Ovary (tissue), 9 donors: Measurements from ENCODE around the gene NAV2. TPM values are rescaled to one million over a fixed set of nuclear protein-coding genes. Genes with fewer than 3 reads are reported as not detected.

Experiments used
- DNase-seq, 5 donors: peaks; one replicate each; pipeline ENCODE4 v3.0.0-alpha.2; 2019 to 2020
- H3K27ac ChIP-seq, 2 donors: fragments of 200-600 bp; one replicate each; pipeline versions ENCODE4 v1.5.1 to v1.8.0; 2019 to 2022
- H3K27me3 ChIP-seq: fragments of 200-600 bp; one replicate; pipeline ENCODE4 v1.8.0; 2022
- H3K36me3 ChIP-seq: fragments of 200-600 bp; sonication (generic); one replicate; pipeline ENCODE4 v1.5.1; 2019
- H3K4me1 ChIP-seq: one replicate; pipeline ENCODE4 v1.8.1; 2013; ENCODE audit warnings: mild to moderate bottlenecking, moderate library complexity; ENCODE audit not compliant: insufficient read depth
- H3K4me3 ChIP-seq: fragments of 200-600 bp; sonication (generic); one replicate; pipeline ENCODE4 v1.5.1; 2017
- H3K9me3 ChIP-seq, 2 donors: fragments of 200-600 bp in 1 of 2; sonication (generic) in 1 of 2; one replicate each; pipeline versions ENCODE4 v1.5.1 to v1.8.1; 2013 to 2019; ENCODE audit warnings: mild to moderate bottlenecking in 1 of 2, moderate library complexity in 1 of 2
- CTCF ChIP-seq, 3 donors: fragments of 450-650 bp in 2 of 3; fragments of 200-600 bp in 1 of 3; IDR thresholded peaks; one replicate each; pipeline versions ENCODE4 v1.5.1 to v1.8.0; 2016 to 2022; ENCODE audit warnings: antibody characterized with exemption in 3 of 3, mild to moderate bottlenecking in 1 of 3
- EP300 ChIP-seq: sonication (generic); formaldehyde crosslinking; IDR thresholded peaks from one replicate; pipeline ENCODE4 v1.6.1; 2017; ENCODE audit warnings: antibody characterized with exemption
- POLR2A ChIP-seq: fragments of 450-650 bp; IDR thresholded peaks from one replicate; pipeline ENCODE4 v1.6.1; 2017; ENCODE audit warnings: antibody characterized with exemption, mild to moderate bottlenecking, moderate library complexity
- WGBS, 3 donors: extraction: QIAGEN DNeasy Blood & Tissue Kit in 1 of 3; methylation state at CpG; one replicate each; pipeline versions ENCODE4 v1.1.5 to v1.1.7; 2013 to 2017; 5-methylcytosine and 5-hydroxymethylcytosine counted together
- intact Hi-C, 4 donors: fragments of 100-400 bp; cut with DNase I; formaldehyde crosslinking; loops; one replicate each; pipeline versions ENCODE4 v1.11.0 to v1.15.1; 2022 to 2023
- polyA plus RNA-seq, 2 donors: library from polyadenylated mRNA; stranded (reverse); fragments of 200-250 nt in 1 of 2; fragments of 350-450 nt in 1 of 2; fragmentation: Illumina TruSeq in 1 of 2; extraction: RNeasy Lipid Tissue Mini Kit (QIAGEN cat#74804) in 1 of 2; gene quantifications; one replicate each; pipeline ENCODE4 v1.2.3, GENCODE V29; 2013 to 2014
- total RNA-seq, 7 donors: library from RNA; depleted of rRNA in 2 of 7; stranded (reverse); fragments of >200 nt in 2 of 7; fragmentation: NEBNext Ultra II Directional in 3 of 7; extraction: Animal tissue kit (Norgen Biotek cat#: 25700) in 3 of 7; gene quantifications; one replicate each; pipeline versions ENCODE4 v1.1.0 to v1.2.4, GENCODE V29; 2016 to 2023
- donor health status: DM: no; HTN: no; CAD: no; lungs with moderate emphysema.
- donor health status: DM: no; HTN: no; CAD: no.
- donor health status: Bipolar disorder and iron deficiency.
- donor health status: DM: yes; HTN: yes; CAD: no.
- donor health status: DM: no; HTN: no; CAD: no.
- donor health status: DM: yes; HTN: yes; CAD: no.

The NAV2 gene
- total and polyA plus RNA-seq, 9 donors: 2.9 to 14.1 (median 7.8) TPM

- intact Hi-C loops: no loop called here
- WGBS, 3 donors: 3% methylated on average over 26 to 30 of the region's 30 CpGs
- H3K36me3 ChIP-seq: no peaks in the 10 kb centered on the region
- peaks cover 2% of the 10 kb centered on the region for H3K4me1 ChIP-seq
- no peak within 1 kb of the TSS for H3K27ac ChIP-seq
- DNase-seq: no peak
- peaks cover 0 to 13% of the 10 kb centered on the region in 2 donors for H3K9me3 ChIP-seq
- H3K4me3 ChIP-seq: no peak within 1 kb of the TSS
- no peaks in the 10 kb centered on the region for H3K27me3 ChIP-seq
- no peak for TF ChIP-seq CTCF (IDR thresholded peaks at IDR 0.05)
- TF ChIP-seq POLR2A: no peak
- TF ChIP-seq EP300: no peak
Measured at GRCh38 chr11:20160425-20161229, 448.0 kb downstream of the NAV2 start, which contains the start of gene DBX1. TSS of gene DBX1 (minus strand) at chr11:20160475. CDS start at chr11:20160324, 151 bp downstream.

- 3% methylated on average over 28 to 29 of the region's 29 CpGs for WGBS, 3 donors
- H3K36me3 ChIP-seq: no peaks in the 10 kb centered on the region
- no peak overlapping the region for H3K27ac ChIP-seq
- intact Hi-C loops: no loop called here
- peaks cover 0 to 13% of the 10 kb centered on the region in 2 donors for H3K9me3 ChIP-seq
- TF ChIP-seq CTCF (IDR thresholded peaks at IDR 0.05): no peak
- no peak for TF ChIP-seq EP300
- no peak for TF ChIP-seq POLR2A
- H3K4me3 ChIP-seq: no peak overlapping the region
- no peak for DNase-seq
- no peaks in the 10 kb centered on the region for H3K27me3 ChIP-seq
- H3K4me1 ChIP-seq: no peaks in the 10 kb centered on the region
Measured at GRCh38 chr11:20161230-20161918, 448.7 kb downstream of the NAV2 start.

GRCh38 chr11:20161923-20162744 is 449.5 kb downstream of the NAV2 start:
- no peak for DNase-seq
- TF ChIP-seq CTCF (IDR thresholded peaks at IDR 0.05): no peak
- no peak for TF ChIP-seq EP300
- TF ChIP-seq POLR2A: no peak
- Histone ChIP-seq H3K9me3 (peaks cover 0 to 13% of the 10 kb centered on the region in 2 donors), H3K27me3 (no peaks in the 10 kb centered on the region), H3K4me1 (no peaks in the 10 kb centered on the region), H3K27ac (no peak overlapping the region), H3K36me3 (no peaks in the 10 kb centered on the region), H3K4me3 (no peak overlapping the region)
- intact Hi-C loops: no loop called here
- WGBS, 3 donors: 4 to 6% (median 5%) methylated on average over 24 of the region's 24 CpGs
